H9 (cell line): Measurements from ENCODE around the gene THOC5. TPM values are rescaled to one million over a fixed set of nuclear protein-coding genes. Genes with fewer than 3 reads are reported as not detected.

Experiments used
- DNase-seq: peaks from one replicate; pipeline ENCODE4 v3.0.0-alpha.2; 2017
- H2AFZ ChIP-seq: one replicate; pipeline ENCODE4 v1.6.1; 2013; ENCODE audit warnings: mild to moderate bottlenecking, low read length, control low read depth, moderate library complexity
- H2AK5ac ChIP-seq: 2 replicates; pipeline ENCODE4 v1.6.1; 2013; ENCODE audit warnings: low read length, control low read depth, mixed read lengths; ENCODE audit not compliant: insufficient read length
- H2BK120ac ChIP-seq: one replicate; pipeline ENCODE4 v1.6.1; 2013; ENCODE audit warnings: low read depth, mild to moderate bottlenecking, low read length, control low read depth, inconsistent platforms; ENCODE audit not compliant: poor library complexity, severe bottlenecking
- H2BK12ac ChIP-seq: 2 replicates; pipeline ENCODE4 v1.6.1; 2013; ENCODE audit warnings: low read length, control low read depth, mixed read lengths, low read depth; ENCODE audit not compliant: insufficient read length
- H2BK15ac ChIP-seq: 2 replicates; pipeline ENCODE4 v1.6.1; 2013; ENCODE audit warnings: low read depth, low read length, control low read depth
- H2BK20ac ChIP-seq: one replicate; pipeline ENCODE4 v1.6.1; 2013; ENCODE audit warnings: low read depth, mild to moderate bottlenecking, low read length, control low read depth, inconsistent platforms; ENCODE audit not compliant: poor library complexity, severe bottlenecking
- H2BK5ac ChIP-seq: 2 replicates; pipeline ENCODE4 v1.6.1; 2013; ENCODE audit warnings: low read length, control low read depth, mixed read lengths; ENCODE audit not compliant: insufficient read length
- H3K14ac ChIP-seq: 2 replicates; pipeline ENCODE4 v1.6.1; 2013; ENCODE audit warnings: low read length, control low read depth; ENCODE audit not compliant: insufficient read depth
- H3K18ac ChIP-seq: 2 replicates; pipeline ENCODE4 v1.6.1; 2013; ENCODE audit warnings: low read depth, mild to moderate bottlenecking, mixed read lengths, low read length, control low read depth; ENCODE audit not compliant: insufficient read length
- H3K23ac ChIP-seq: 2 replicates; pipeline ENCODE4 v1.6.1; 2013; ENCODE audit warnings: low read length, control low read depth, mixed read lengths, low read depth; ENCODE audit not compliant: insufficient read length
- H3K23me2 ChIP-seq: 2 replicates; pipeline ENCODE4 v1.6.1; 2013; ENCODE audit warnings: low read depth, mild to moderate bottlenecking, mixed read lengths, low read length, control low read depth; ENCODE audit not compliant: insufficient read length, poor library complexity, severe bottlenecking
- H3K27ac ChIP-seq: 2 replicates; pipeline ENCODE4 v1.5.1; 2013; ENCODE audit warnings: low read length, control low read depth, mixed read lengths, low read depth; ENCODE audit not compliant: insufficient read length
- H3K27me3 ChIP-seq: 2 replicates; pipeline ENCODE4 v1.6.1; 2013; ENCODE audit warnings: low read length, control low read depth, inconsistent platforms; ENCODE audit not compliant: insufficient read depth
- H3K4ac ChIP-seq: 2 replicates; pipeline ENCODE4 v1.6.1; 2013; ENCODE audit warnings: low read depth, mild to moderate bottlenecking, control low read depth, inconsistent platforms, low read length, moderate library complexity
- H3K4me1 ChIP-seq: 2 replicates; pipeline ENCODE4 v1.6.1; 2013; ENCODE audit warnings: low read length, control low read depth, inconsistent platforms; ENCODE audit not compliant: insufficient read depth
- H3K4me2 ChIP-seq: 2 replicates; pipeline ENCODE4 v1.6.1; 2013; ENCODE audit warnings: low read length, control low read depth, mixed read lengths; ENCODE audit not compliant: insufficient read length, insufficient read depth
- H3K56ac ChIP-seq: 2 replicates; pipeline ENCODE4 v1.6.1; 2013; ENCODE audit warnings: low read depth, mild to moderate bottlenecking, mixed read lengths, low read length, control low read depth; ENCODE audit not compliant: insufficient read length
- H3K79me1 ChIP-seq: 2 replicates; pipeline ENCODE4 v1.6.1; 2013; ENCODE audit warnings: low read depth, mild to moderate bottlenecking, moderate library complexity, low read length, control low read depth, inconsistent platforms; ENCODE audit not compliant: insufficient read depth, poor library complexity, severe bottlenecking
- H3K79me2 ChIP-seq: 2 replicates; pipeline ENCODE4 v1.6.1; 2013; ENCODE audit warnings: low read length, control low read depth, inconsistent platforms; ENCODE audit not compliant: insufficient read depth
- H3K9ac ChIP-seq: 2 replicates; pipeline ENCODE4 v1.6.1; 2013; ENCODE audit warnings: low read length, control low read depth, mixed read lengths; ENCODE audit not compliant: insufficient read length; ENCODE audit errors: extremely low read depth
- H3K9me3 ChIP-seq: one replicate; pipeline ENCODE4 v1.6.1; 2013; ENCODE audit warnings: low read depth, low read length, inconsistent platforms; ENCODE audit not compliant: control insufficient read depth
- H3T11ph ChIP-seq: one replicate; pipeline ENCODE4 v1.6.1; 2013; ENCODE audit warnings: mild to moderate bottlenecking, low read length, control low read depth, inconsistent platforms
- H4K20me1 ChIP-seq: one replicate; pipeline ENCODE4 v1.6.1; 2013; ENCODE audit not compliant: control insufficient read depth, insufficient read length, insufficient read depth
- H4K5ac ChIP-seq: 2 replicates; pipeline ENCODE4 v1.6.1; 2013; ENCODE audit warnings: low read depth, mild to moderate bottlenecking, mixed read lengths, low read length, control low read depth; ENCODE audit not compliant: insufficient read length
- H4K8ac ChIP-seq: replicated peaks from 2 replicates; pipeline ENCODE4 v1.6.1; 2013; ENCODE audit warnings: low read length, control low read depth, mixed read lengths, low read depth; ENCODE audit not compliant: insufficient read length
- H4K91ac ChIP-seq: 2 replicates; pipeline ENCODE4 v1.6.1; 2013; ENCODE audit warnings: low read depth, mild to moderate bottlenecking, moderate library complexity, mixed read lengths, low read length, control low read depth; ENCODE audit not compliant: insufficient read length
- H3K27ac Mint-ChIP-seq, 3 experiments: 2 replicates in 2 of 3; 3 replicates in 1 of 3; pipeline ENCODE4 v1.8.0; 2020 to 2021; ENCODE audit warnings: mixed read lengths in 3 of 3, mild to moderate bottlenecking in 1 of 3, moderate library complexity in 1 of 3
- H3K27me3 Mint-ChIP-seq: 2 replicates; pipeline ENCODE4 v1.8.0; 2021; ENCODE audit warnings: low read depth, mild to moderate bottlenecking, moderate library complexity, mixed read lengths
- H3K36me3 Mint-ChIP-seq, 3 experiments: 2 replicates in 2 of 3; 3 replicates in 1 of 3; pipeline ENCODE4 v1.8.0; 2020 to 2021; ENCODE audit warnings: low read depth in 3 of 3, mixed read lengths in 3 of 3; ENCODE audit not compliant: insufficient read depth in 1 of 3
- H3K4me1 Mint-ChIP-seq, 2 experiments: 2 replicates each; pipeline ENCODE4 v1.8.0; 2020; ENCODE audit warnings: mixed read lengths in 2 of 2
- H3K4me3 Mint-ChIP-seq, 2 experiments: 2 replicates in 1 of 2; 3 replicates in 1 of 2; pipeline ENCODE4 v1.8.0; 2020 to 2021; ENCODE audit warnings: mild to moderate bottlenecking in 2 of 2, mixed read lengths in 2 of 2, moderate library complexity in 1 of 2
- H3K9me3 Mint-ChIP-seq, 2 experiments: 2 replicates in 1 of 2; 3 replicates in 1 of 2; pipeline ENCODE4 v1.8.0; 2020; ENCODE audit warnings: mild to moderate bottlenecking in 2 of 2, mixed read lengths in 2 of 2, moderate library complexity in 1 of 2
- WGBS: extraction: QIAGEN DNeasy Blood & Tissue Kit; methylation state at CpG from one replicate; pipeline ENCODE4 v1.1.7; 2013; ENCODE audit warnings: missing lambda C conversion rate, low lambda C conversion rate, mixed read lengths; ENCODE audit not compliant: insufficient read length; ENCODE audit errors: extremely low coverage; 5-methylcytosine and 5-hydroxymethylcytosine counted together
- total RNA-seq: library from RNA; stranded (reverse); gene quantifications from 2 replicates; pipeline ENCODE4 v1.2.1, GENCODE V29; 2021
- TF ChIP-seq, protein P1 (sequence below): fragments of 200-600 bp; sonication (generic); conservative IDR thresholded peaks from 3 replicates; pipeline ENCODE4 v1.8.0; 2021; ENCODE audit warnings: antibody characterized with exemption, mild to moderate bottlenecking

The THOC5 gene
- total RNA-seq, 1 experiment from 2014 or later, result 71.8 TPM

- H2AK5ac ChIP-seq, result no peak overlapping the region
- H3K23me2 ChIP-seq, result peaks cover 10% of the 10 kb centered on the region
- no CpG with 5 or more reads among the region's 7 CpGs for WGBS
- H3K23ac ChIP-seq, result no peak overlapping the region
- H3K79me1 ChIP-seq, result no peaks in the 10 kb centered on the region
- no peak overlapping the region for H3T11ph ChIP-seq
- H3K27ac ChIP-seq, result no peak overlapping the region
- TF ChIP-seq, protein P1, sequence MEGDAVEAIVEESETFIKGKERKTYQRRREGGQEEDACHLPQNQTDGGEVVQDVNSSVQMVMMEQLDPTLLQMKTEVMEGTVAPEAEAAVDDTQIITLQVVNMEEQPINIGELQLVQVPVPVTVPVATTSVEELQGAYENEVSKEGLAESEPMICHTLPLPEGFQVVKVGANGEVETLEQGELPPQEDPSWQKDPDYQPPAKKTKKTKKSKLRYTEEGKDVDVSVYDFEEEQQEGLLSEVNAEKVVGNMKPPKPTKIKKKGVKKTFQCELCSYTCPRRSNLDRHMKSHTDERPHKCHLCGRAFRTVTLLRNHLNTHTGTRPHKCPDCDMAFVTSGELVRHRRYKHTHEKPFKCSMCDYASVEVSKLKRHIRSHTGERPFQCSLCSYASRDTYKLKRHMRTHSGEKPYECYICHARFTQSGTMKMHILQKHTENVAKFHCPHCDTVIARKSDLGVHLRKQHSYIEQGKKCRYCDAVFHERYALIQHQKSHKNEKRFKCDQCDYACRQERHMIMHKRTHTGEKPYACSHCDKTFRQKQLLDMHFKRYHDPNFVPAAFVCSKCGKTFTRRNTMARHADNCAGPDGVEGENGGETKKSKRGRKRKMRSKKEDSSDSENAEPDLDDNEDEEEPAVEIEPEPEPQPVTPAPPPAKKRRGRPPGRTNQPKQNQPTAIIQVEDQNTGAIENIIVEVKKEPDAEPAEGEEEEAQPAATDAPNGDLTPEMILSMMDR, result no peak
- H3K4ac ChIP-seq, result no peak overlapping the region
- no peak overlapping the region for H2BK5ac ChIP-seq
- H3K79me2 ChIP-seq, result no peaks in the 10 kb centered on the region
- peaks cover 27% of the 10 kb centered on the region for H3K27me3 ChIP-seq
- no peak overlapping the region for H4K8ac ChIP-seq
- H3K56ac ChIP-seq, result no peak overlapping the region
- H4K20me1 ChIP-seq, result no peaks in the 10 kb centered on the region
- H3K27ac Mint-ChIP-seq, result no peak overlapping the region; a peak in 1 of 7 replicates
- H3K14ac ChIP-seq, result no peak overlapping the region
- peaks cover 6% of the 10 kb centered on the region for H3K4me1 ChIP-seq
- H3K27me3 Mint-ChIP-seq, result peaks cover 55% of the 10 kb centered on the region
- H2BK20ac ChIP-seq, result no peak overlapping the region
- H2BK15ac ChIP-seq, result no peak overlapping the region
- H2AFZ ChIP-seq, result no peak overlapping the region
- no peak overlapping the region for H4K91ac ChIP-seq
- no peak overlapping the region for H2BK12ac ChIP-seq
- H3K9ac ChIP-seq, result no peak overlapping the region
- H2BK120ac ChIP-seq, result no peak overlapping the region
- no peak overlapping the region for H3K4me3 Mint-ChIP-seq
- no peak overlapping the region for H4K5ac ChIP-seq
- no peak for DNase-seq
- H3K4me2 ChIP-seq, result no peak overlapping the region
- peaks cover 8 to 16% (median 9%) of the 10 kb centered on the region in 3 experiments for H3K36me3 Mint-ChIP-seq
- H3K18ac ChIP-seq, result no peak overlapping the region
- H3K4me1 Mint-ChIP-seq, result peaks cover 32 to 34% of the 10 kb centered on the region in 2 experiments
- H3K9me3 Mint-ChIP-seq, result peaks cover 8 to 9% of the 10 kb centered on the region in 2 experiments
- no peaks in the 10 kb centered on the region for H3K9me3 ChIP-seq
Measured at GRCh38 chr22:29482726-29483125, 70.8 kb downstream of the THOC5 start.
